Endothelial cell of umbilical vein (primary cell): ENCODE measurements around the gene FER. TPM values are rescaled to one million over a fixed set of nuclear protein-coding genes. Genes with fewer than 3 reads are reported as not detected.

Source experiments
- BruUV-seq: library from RNA; stranded (reverse); fragments of 400-500 nt; replicated peaks from 2 replicates; lab custom pipeline; 2021; lab: Mats Ljungman, UMichigan
- CTCF ChIA-PET: fragments of 300-600, 350-600 bp; sonication (Branson Sonifier 250); formaldehyde crosslinking; loops from one replicate; lab custom pipeline; 2021; ENCODE audit warnings: antibody characterized with exemption, inconsistent platforms; lab: Charles Lee
- POLR2A ChIA-PET: fragments of 300-600, 350-600 bp; sonication (Branson Sonifier 250); formaldehyde crosslinking; loops from one replicate; lab custom pipeline; 2021; ENCODE audit warnings: antibody characterized with exemption, inconsistent platforms; lab: Charles Lee
- DNase-seq: peaks from one replicate; pipeline ENCODE4 v3.0.0-alpha.2; 2011; ENCODE audit warnings: low read depth, low spot score
- FAIRE-seq: peaks from 2 replicates; lab custom pipeline; 2011; peaks lifted over from hg19 to GRCh38; lab: Jason Lieb, UNC
- H2AFZ ChIP-seq: 2 replicates; pipeline ENCODE4 v1.6.0; 2012; ENCODE audit warnings: low read depth, low read length, control low read depth, inconsistent platforms
- H3K27ac ChIP-seq: 2 replicates; pipeline ENCODE4 v1.5.1; 2011; ENCODE audit warnings: low read depth, mild to moderate bottlenecking, control low read depth, low read length, moderate library complexity; ENCODE audit not compliant: insufficient read depth
- H3K27me3 ChIP-seq, 2 experiments: 2 replicates each; pipeline versions ENCODE4 v1.6.0 to v1.6.1; 2011; ENCODE audit warnings: low read length in 2 of 2, mixed read lengths in 1 of 2; ENCODE audit not compliant: control insufficient read depth in 2 of 2, insufficient read depth in 2 of 2
- H3K36me3 ChIP-seq, 2 experiments: 2 replicates in 1 of 2; 3 replicates in 1 of 2; pipeline ENCODE4 v1.5.1; 2011; ENCODE audit warnings: low read length in 2 of 2, mild to moderate bottlenecking in 1 of 2, moderate library complexity in 1 of 2; ENCODE audit not compliant: control insufficient read depth in 2 of 2, insufficient read depth in 2 of 2; ENCODE audit errors: extremely low read depth in 1 of 2
- H3K4me1 ChIP-seq: 3 replicates; pipeline ENCODE4 v1.5.1; 2011; ENCODE audit warnings: mild to moderate bottlenecking, low read length; ENCODE audit not compliant: control insufficient read depth, insufficient read depth; ENCODE audit errors: extremely low read depth
- H3K4me2 ChIP-seq: 2 replicates; pipeline ENCODE4 v1.6.1; 2011; ENCODE audit warnings: low read length, control low read depth, mixed read lengths; ENCODE audit not compliant: insufficient read depth
- H3K4me3 ChIP-seq, 3 experiments: fragments of 200-600 bp in 1 of 3; sonication (generic), shearing (Covaris generic) in 1 of 3; replicated peaks in 1 of 3; 2 replicates each; pipeline ENCODE4 v1.5.1; 2011 to 2016; ENCODE audit warnings: control low read depth in 3 of 3, low read length in 3 of 3, mild to moderate bottlenecking in 2 of 3, inconsistent platforms in 1 of 3, low read depth in 1 of 3, moderate library complexity in 1 of 3; ENCODE audit not compliant: insufficient read depth in 1 of 3
- H3K79me2 ChIP-seq: 2 replicates; pipeline ENCODE4 v1.6.0; 2012; ENCODE audit warnings: low read length, inconsistent platforms; ENCODE audit not compliant: control insufficient read depth, insufficient read depth
- H3K9ac ChIP-seq: replicated peaks from 2 replicates; pipeline ENCODE3; 2011; ENCODE audit warnings: low read length, control low read depth; ENCODE audit not compliant: insufficient read depth; ENCODE audit errors: extremely low read depth
- H3K9me1 ChIP-seq: replicated peaks from 3 replicates; pipeline ENCODE4 v1.6.0; 2011; ENCODE audit warnings: mild to moderate bottlenecking, low read length; ENCODE audit not compliant: control insufficient read depth, insufficient read depth; ENCODE audit errors: extremely low read depth
- H3K9me3 ChIP-seq: replicated peaks from 2 replicates; pipeline ENCODE4 v1.5.1; 2012; ENCODE audit warnings: low read length, inconsistent platforms; ENCODE audit not compliant: control insufficient read depth, insufficient read depth
- H4K20me1 ChIP-seq: replicated peaks from 2 replicates; pipeline ENCODE3; 2011; ENCODE audit warnings: mild to moderate bottlenecking, low read length; ENCODE audit not compliant: control insufficient read depth, insufficient read depth; ENCODE audit errors: extremely low read depth
- CTCF ChIP-seq, 2 donors: IDR thresholded peaks; 1 replicate in 1 of 2; 2 replicates in 1 of 2; pipeline ENCODE4 v1.5.1; 2011; ENCODE audit warnings: low read length in 2 of 2, mild to moderate bottlenecking in 2 of 2, moderate library complexity in 2 of 2, control low read depth in 1 of 2, inconsistent platforms in 1 of 2, low read depth in 1 of 2; ENCODE audit not compliant: insufficient read depth in 1 of 2; ENCODE audit errors: extremely low read depth in 1 of 2
- EZH2 ChIP-seq: IDR thresholded peaks from 2 replicates; pipeline ENCODE4 v1.6.1; 2012; ENCODE audit warnings: borderline replicate concordance, low read depth, mild to moderate bottlenecking, moderate library complexity, low read length, inconsistent platforms; ENCODE audit not compliant: severe bottlenecking
- FOS ChIP-seq: IDR thresholded peaks from 2 replicates; pipeline ENCODE4 v1.6.1; 2011; ENCODE audit warnings: mild to moderate bottlenecking, low read length, moderate library complexity, borderline replicate concordance; ENCODE audit not compliant: insufficient read depth
- GATA2 ChIP-seq: IDR thresholded peaks from 2 replicates; pipeline ENCODE4 v1.7.0; 2011; ENCODE audit warnings: low read depth, mild to moderate bottlenecking, moderate library complexity, mixed read lengths, low read length; ENCODE audit not compliant: insufficient read length, insufficient read depth
- JUN ChIP-seq: IDR thresholded peaks from 2 replicates; pipeline ENCODE4 v1.6.1; 2011; ENCODE audit warnings: borderline replicate concordance, low read depth; ENCODE audit not compliant: insufficient read length, insufficient read depth
- MAX ChIP-seq: IDR thresholded peaks from 2 replicates; pipeline ENCODE4 v1.6.1; 2011; ENCODE audit not compliant: insufficient read depth, insufficient read length
- MYC ChIP-seq: IDR thresholded peaks from one replicate; pipeline ENCODE4 v1.6.1; 2011; ENCODE audit warnings: mild to moderate bottlenecking, low read depth, low read length
- POLR2A ChIP-seq: IDR thresholded peaks from 2 replicates; pipeline ENCODE4 v1.6.1; 2012; ENCODE audit warnings: low read depth, mild to moderate bottlenecking, control low read depth, low read length
- POLR2AphosphoS5 ChIP-seq: IDR thresholded peaks from 2 replicates; pipeline ENCODE4 v1.6.1; 2012; ENCODE audit warnings: low read depth, mild to moderate bottlenecking, control low read depth, low read length, moderate library complexity; ENCODE audit not compliant: insufficient read depth
- dilution Hi-C: fragments of 300-500 bp; cut with MboI; formaldehyde crosslinking; loops from one replicate; pipeline ENCODE4 v1.15.0; 2019; ENCODE audit warnings: low sequenced_read_pairs; ENCODE audit not compliant: extremely low pct_ligation_motif_present
- intact Hi-C: fragments of 100-400 bp; cut with micrococcal nuclease; formaldehyde crosslinking; loops from one replicate; pipeline ENCODE4 v1.10.0; 2022
- polyA plus RNA-seq, 4 experiments: library from polyadenylated mRNA; depleted of rRNA in 3 of 4; stranded (reverse) in 3 of 4; unstranded in 1 of 4; fragments of >200 nt; gene quantifications; 2 replicates each; pipeline versions ENCODE4 v1.2.1 to v1.2.3, GENCODE V29; 2011 to 2012; ENCODE audit warnings: missing spikeins in 1 of 4
- total RNA-seq: library from RNA; stranded (reverse); gene quantifications from 2 replicates; pipeline ENCODE4 v1.2.3, GENCODE V29; 2021

The FER gene
- total and polyA plus RNA-seq, 2 donors (not counting 3 experiments of a cell fraction or from before 2014, with no cell fraction given) = 2.3 to 27.5 TPM

GRCh38 chr5:109192027-109192426 is 444.3 kb downstream of the FER start:
- Histone ChIP-seq H3K27ac (no peak overlapping the region), H3K4me2 (no peak overlapping the region), H3K4me1 (peaks cover 24% of the 10 kb centered on the region), H3K9me3 (no peaks in the 10 kb centered on the region), H4K20me1 (no peaks in the 10 kb centered on the region), H3K9me1 (no peaks in the 10 kb centered on the region), H3K79me2 (no peaks in the 10 kb centered on the region), H3K36me3 (peaks cover 0 to 1% of the 10 kb centered on the region in 2 experiments), H2AFZ (no peak overlapping the region), H3K9ac (no peak overlapping the region), H3K4me3 (no peak overlapping the region), H3K27me3 (no peaks in the 10 kb centered on the region)
- DNase-seq (no peak), FAIRE-seq (no peak)
- CTCF ChIA-PET = no interaction called here
- no TSS peak for BruUV-seq
- POLR2A ChIA-PET = no interaction called here
- TF ChIP-seq MAX (no peak), EZH2 (no peak), FOS (no peak), POLR2AphosphoS5 (no peak), CTCF (IDR thresholded peaks at IDR 0.05; ENCODE audit: extremely low read depth in 1 of 2, insufficient read depth in 1 of 2, low read depth in 1 of 2, low read length in 2 of 2) (no peak), JUN (no peak), POLR2A (no peak), GATA2 (no peak), MYC (no peak)
- dilution Hi-C loops = no loop called here
- intact Hi-C loops = loop anchor here (5.0 to 10.0 kb wide), 4 partner anchors 85 to 547 kb away; no protein-coding TSS in a partner anchor
